Ecto neural progenitor cell (in vitro differentiated cells): ENCODE measurements around the gene RAB7B.

Experiments used
- DNase-seq: peaks from one replicate; pipeline ENCODE4 v3.0.0-alpha.2; 2018; ENCODE audit warnings: low spot score

The RAB7B gene

GRCh38 chr1:205948886-205949285, 54.3 kb downstream of the RAB7B start:
- no peak for DNase-seq

- DNase-seq: no peak
Measured at GRCh38 chr1:205948039-205948438, 55.2 kb downstream of the RAB7B start.

- no peak for DNase-seq
Measured at GRCh38 chr1:205947024-205947423, 56.2 kb downstream of the RAB7B start.

DNA sequence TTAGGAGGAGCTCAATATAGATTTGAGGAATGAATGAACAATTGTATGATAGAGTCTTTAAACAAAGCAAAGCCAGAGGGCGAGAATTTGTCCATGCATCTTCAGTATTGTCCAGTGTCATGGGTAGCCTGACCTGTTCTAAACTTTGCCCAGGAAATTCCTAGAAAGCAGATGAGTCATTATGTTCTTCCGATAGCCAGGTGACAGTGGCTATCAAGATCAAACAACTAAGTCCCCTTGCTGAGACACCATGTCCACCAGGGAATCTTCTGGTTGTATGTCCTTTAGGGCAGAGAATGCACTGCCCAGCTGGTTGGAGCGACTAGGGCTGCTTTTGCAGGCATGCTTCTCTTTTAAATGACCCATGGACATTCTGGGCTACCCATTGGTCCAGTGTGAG, 58.1 kb downstream of the RAB7B start:
- DNase-seq: no peak

DNA sequence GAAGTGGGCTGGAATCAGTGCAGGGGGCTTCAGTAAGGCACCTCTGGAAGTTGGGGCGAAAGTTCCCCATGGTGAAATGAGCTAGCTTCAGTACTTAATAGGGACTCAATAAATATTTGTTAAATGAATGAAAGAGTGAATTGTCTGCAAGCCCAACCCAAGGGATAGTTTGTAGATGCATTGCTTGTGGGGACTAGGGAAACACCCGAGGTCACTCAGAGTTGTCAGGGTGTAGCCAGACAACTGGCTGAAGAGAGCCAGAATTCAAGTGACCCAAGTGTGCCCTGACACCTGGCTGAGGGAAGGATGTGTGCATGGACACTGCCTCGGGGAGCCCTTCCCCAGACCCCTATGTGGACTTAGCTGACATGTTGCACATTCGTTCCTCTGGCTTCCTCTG, 58.7 kb downstream of the RAB7B start:
- DNase-seq: no peak

DNA sequence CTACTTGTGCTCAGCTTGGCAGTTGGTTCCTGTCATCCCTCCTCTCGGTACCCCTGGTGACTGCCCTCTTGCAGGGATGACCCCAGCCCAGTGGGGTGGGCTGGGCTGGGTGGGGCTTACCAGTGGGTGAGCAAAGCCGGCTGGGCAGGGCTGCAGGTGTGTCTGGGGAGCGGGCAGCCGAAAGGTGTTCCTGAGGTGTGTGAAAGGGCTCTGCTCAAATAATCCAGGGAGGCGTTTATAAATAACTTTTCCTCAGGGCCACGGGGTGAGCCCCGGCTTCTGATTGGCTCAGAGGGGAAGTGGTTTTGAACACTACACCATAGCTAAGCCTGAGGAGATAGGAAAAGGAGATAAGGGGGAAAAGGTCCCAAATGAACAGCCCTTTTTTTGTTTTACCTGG, 60.0 kb downstream of the RAB7B start, which contains the start of gene SLC26A9:
TSS of gene SLC26A9 (minus strand) at position 212 of the 400 bp plus-strand sequence. CDS start 7,636 bp downstream, outside the sequence.
- no peak for DNase-seq

GRCh38 chr1:205942631-205943159, 60.5 kb downstream of the RAB7B start:
- no peak for DNase-seq

DNA sequence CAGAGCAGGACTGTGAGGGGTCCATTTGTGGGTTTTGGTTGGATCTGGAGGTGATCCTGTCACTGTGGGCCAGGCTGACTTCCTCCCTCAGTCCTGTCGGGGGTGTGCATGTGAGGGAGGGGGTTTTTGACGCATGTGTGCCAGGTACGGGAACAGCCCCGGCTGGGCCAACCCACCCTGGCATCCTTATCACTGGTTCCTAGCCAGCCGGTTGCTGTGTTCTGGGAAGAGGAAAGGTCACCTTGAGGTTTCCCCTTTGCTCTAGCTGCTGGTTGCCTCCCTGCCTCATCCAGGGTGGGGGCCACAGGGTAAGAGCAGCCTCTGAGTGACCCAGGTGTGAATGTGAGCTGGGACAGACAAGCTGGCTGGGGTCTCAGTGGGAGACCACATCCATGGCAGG, 62.5 kb downstream of the RAB7B start:
- DNase-seq: no peak

DNA sequence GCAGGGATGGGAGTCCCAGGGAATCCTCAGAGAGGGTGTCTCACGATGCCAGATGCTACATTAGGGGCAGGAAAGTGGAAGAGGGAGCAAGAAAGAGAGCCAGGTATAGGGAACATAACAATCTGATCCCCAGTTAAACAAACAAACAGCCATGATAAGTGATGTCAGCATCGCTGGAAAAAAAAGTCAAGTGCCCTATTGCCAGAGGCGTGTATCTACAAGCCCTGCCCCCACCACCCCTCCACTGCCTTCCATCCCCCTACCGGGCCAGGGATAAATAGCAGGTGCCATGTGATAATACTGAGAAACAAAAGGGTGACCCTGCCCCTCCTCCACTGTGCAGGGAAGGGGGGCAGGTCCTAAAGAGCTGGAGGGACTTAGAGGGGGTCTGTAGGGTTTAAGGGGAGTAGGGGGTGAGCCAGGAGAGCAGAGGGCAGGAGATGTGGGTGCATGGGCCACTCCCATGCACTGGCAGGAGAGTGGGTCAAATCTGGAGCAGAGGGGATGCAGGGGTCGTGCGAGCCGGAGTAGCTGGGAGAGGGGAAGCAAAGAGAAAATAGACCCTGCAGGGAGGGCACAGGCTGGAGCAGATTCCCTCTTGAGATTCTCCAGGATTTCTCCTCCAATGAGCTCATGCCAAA, 63.4 kb downstream of the RAB7B start:
- peak; percentile 73 for DNase-seq

DNA sequence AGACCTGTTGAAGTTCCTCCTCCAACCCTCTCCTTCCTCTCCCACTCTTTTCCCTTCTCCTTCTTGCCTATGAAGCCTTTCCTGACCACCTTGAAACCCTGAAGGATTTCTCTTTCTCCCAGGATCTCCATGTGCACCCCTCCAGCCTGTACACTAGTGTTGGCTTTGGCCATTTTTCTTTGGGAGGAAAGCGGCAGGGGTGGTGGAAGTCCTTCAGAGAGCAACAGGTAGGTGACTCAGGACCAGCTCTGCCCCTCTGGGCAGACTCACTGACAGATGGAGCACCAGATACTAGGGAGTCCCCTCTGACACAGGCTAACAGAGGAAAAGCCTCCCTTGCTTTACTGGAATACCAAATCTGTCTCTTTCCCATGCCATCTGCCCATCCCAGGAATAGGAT, 64.5 kb downstream of the RAB7B start:
- no peak for DNase-seq

- no peak for DNase-seq
Measured at GRCh38 chr1:205936846-205937586, 66.2 kb downstream of the RAB7B start.

GRCh38 chr1:205936311-205936710, 66.9 kb downstream of the RAB7B start:
- DNase-seq: no peak

GRCh38 chr1:205935869-205936268, 67.3 kb downstream of the RAB7B start:
- no peak for DNase-seq

DNA sequence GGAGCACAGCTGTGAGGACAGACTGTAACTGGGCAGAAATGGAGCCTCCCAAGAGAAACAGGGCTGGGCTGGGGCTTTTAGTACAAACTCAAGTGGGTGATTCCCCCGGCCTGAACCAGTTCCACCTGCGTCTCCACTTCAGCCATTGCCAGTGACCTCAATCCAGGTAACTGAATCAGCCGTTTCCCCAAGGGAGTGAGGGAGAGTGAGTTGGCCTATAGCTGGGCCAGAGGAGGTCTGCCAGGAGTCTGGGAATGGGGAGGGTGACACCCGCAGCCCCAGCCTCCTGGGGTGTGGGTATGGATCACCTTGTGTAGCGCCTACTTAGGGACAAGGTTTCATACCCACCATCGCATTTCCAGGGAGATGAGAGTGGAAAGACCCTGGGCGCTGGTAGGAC, 68.4 kb downstream of the RAB7B start:
- DNase-seq: no peak

DNA sequence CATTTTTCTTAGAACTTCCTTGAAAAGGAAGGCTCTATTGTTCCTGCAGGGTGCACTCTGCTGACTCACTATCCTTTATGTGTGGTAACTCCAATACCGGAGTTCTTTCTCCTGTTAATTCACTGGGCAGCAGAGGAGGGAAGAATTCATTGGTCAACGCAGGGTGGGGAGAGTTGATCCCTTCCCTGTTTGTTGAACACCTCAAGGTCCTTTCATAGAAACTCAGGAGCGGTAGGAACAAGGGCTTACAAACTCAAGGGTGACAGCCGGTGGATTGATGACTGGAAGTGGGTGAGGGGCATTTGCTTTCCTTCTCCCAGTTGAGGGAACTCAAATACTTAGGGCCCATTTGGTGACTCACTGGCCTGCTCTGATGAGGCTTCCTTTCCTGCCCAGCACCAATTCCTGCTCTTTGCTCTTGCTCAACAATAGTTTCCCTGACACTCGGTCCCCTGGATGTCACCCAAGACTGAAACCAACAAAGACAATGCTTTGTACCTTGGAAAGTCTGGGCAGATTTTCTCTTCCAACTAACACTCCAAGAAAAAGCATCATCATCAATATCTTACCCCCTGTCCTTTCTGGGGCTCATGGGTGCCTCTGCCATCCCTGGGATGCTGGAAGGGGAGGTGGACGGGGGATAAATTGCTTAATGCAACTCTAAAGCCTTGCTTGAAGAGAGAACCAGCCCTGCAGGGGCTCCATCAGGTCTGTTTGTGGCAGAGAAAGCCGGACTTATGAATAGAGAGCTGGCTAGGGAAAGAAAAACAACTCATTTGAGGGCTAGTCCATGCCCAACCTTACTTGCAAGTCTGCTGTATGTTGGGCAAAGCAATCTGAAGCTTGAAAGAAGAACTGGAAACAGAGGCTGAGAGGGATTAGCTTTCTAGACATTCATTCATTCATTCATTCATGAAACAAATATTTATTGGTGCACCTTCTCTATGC, 69.2 kb downstream of the RAB7B start:
- no peak for DNase-seq

DNA sequence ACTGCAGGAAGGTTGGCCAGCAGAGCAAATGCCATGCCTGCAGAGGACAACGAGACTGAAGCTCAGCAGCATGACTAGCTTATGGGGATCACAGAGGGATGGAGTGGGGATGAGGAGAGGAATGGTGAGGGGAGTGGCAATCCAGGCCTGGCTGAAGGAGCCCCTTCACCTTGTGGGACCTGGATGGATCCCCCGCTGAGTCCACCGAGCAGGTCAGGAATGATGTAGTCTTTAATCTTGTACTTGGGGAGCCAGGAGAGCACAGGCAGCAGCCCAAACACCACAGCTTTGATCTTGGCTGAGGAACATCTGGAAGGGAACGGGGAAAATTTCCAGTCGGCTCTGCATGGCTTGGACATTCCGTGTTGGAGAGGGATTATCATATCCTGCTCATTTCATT, 70.4 kb downstream of the RAB7B start:
- DNase-seq: no peak

DNA sequence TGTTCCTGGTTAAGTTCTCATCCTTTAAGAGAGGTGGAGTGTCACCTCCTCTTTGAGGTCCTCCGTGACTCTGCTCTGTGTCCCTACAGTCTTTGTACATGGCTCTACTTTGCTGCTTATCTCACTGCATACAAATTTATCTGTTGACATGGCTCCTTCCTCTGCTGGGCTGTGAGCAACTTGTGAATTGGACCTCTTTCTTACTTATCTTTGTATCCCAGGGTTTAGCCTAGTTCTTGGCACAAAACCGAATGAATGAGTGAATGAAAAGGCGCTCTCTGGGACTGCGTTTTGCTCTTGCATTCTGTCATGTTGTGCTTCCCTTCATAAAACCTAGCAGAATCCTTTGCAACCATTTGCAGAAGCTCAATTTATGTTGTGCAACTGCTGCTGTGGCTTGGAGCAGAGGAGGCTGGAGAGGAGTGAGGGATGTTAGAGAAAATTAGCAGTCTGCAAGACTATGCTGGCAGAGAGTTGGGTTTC, 72.4 kb downstream of the RAB7B start:
- DNase-seq: no peak

DNA sequence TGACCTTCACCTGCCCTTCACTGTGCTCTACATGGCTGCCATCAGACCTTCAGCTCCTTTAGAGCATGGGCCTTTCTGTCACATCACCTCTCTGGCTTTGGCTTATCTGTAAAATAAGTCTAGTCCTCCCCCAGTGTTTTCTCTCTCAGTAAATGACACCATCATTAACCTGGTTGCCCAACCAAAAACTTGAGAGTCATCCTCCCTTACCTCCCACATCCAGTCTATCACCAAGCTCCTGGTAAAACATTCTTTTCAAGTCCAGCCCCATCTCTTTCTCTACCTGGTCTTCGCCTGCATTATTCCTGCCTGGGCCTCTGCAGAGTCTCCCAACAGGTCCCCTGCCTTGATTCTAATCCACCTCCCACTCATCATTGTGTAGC, 73.0 kb downstream of the RAB7B start:
- DNase-seq: no peak

- no peak for DNase-seq
Measured at GRCh38 chr1:205929496-205930194, 73.5 kb downstream of the RAB7B start.

GRCh38 chr1:205928317-205928716, 74.9 kb downstream of the RAB7B start:
- DNase-seq: no peak

- DNase-seq: no peak
Measured at GRCh38 chr1:205927676-205928075, 75.5 kb downstream of the RAB7B start.

DNA sequence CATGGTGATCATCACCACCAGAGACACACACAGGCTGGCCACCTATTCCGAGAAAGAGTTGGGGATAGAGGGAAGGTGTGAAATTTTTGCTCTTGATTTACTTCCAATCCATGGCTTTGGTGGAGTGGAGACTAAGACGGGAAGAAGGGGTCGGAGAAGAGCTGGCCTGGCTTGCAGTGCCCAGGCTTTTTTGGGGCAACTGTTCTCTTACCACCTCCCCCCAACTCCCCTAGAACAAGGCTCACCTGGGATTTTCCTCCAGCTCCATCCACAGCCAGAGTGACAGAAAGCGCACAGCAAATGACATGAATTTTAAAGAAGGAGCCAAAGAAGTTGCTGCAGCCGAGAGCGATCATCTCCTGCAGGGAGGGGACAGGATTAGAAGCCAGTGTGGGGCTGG, 75.9 kb downstream of the RAB7B start:
- DNase-seq: no peak
